GM23338 (cell line): ENCODE data around the gene RCCD1. TPM values are rescaled to one million over a fixed set of nuclear protein-coding genes. Genes with fewer than 3 reads are reported as not detected.

Source experiments
- ATAC-seq: fragments of 200-7000 bp; cut with Tn5 transposase; 3 replicates; pipeline ENCODE4 v1.9.1; 2020
- DNase-seq: peaks from one replicate; pipeline ENCODE4 v3.0.0-alpha.2; 2015; ENCODE audit warnings: low spot score
- H2AFZ ChIP-seq: fragments of 200-600 bp; sonication (generic); 2 replicates; pipeline ENCODE4 v1.8.0; 2016; ENCODE audit warnings: antibody characterized with exemption, mild to moderate bottlenecking, moderate library complexity
- H3F3A ChIP-seq: fragments of 200-600 bp; sonication (generic); replicated peaks from 2 replicates; pipeline ENCODE4 v1.8.0; 2017; ENCODE audit warnings: antibody characterized with exemption, mixed run types, low read depth
- H3K27ac ChIP-seq: fragments of 200-600 bp; sonication (generic); 2 replicates; pipeline ENCODE4 v1.6.1; 2016; ENCODE audit warnings: low read depth
- H3K27me3 ChIP-seq: fragments of 200-600 bp; sonication (generic); 2 replicates; pipeline ENCODE4 v1.8.0; 2016; ENCODE audit warnings: mild to moderate bottlenecking, mixed run types, moderate library complexity; ENCODE audit not compliant: insufficient read depth
- H3K36me3 ChIP-seq: fragments of 200-600 bp; sonication (generic); 2 replicates; pipeline ENCODE4 v1.8.0; 2016; ENCODE audit warnings: mild to moderate bottlenecking; ENCODE audit not compliant: insufficient read depth
- H3K4me1 ChIP-seq: fragments of 200-600 bp; sonication (generic); 2 replicates; pipeline ENCODE4 v1.8.0; 2016; ENCODE audit warnings: mild to moderate bottlenecking, moderate library complexity; ENCODE audit not compliant: insufficient read depth
- H3K4me2 ChIP-seq: fragments of 200-600 bp; sonication (generic); 2 replicates; pipeline ENCODE4 v1.7.1; 2017; ENCODE audit warnings: mixed run types
- H3K4me3 ChIP-seq: fragments of 200-600 bp; sonication (generic); 2 replicates; pipeline ENCODE4 v1.6.1; 2016; ENCODE audit warnings: mixed run types
- H3K79me2 ChIP-seq: fragments of 200-600 bp; sonication (generic); replicated peaks from 2 replicates; pipeline ENCODE4 v1.8.0; 2017; ENCODE audit warnings: mild to moderate bottlenecking; ENCODE audit not compliant: insufficient read depth
- H3K9me2 ChIP-seq: fragments of 200-600 bp; sonication (generic); 2 replicates; pipeline ENCODE4 v1.8.0; 2017; ENCODE audit not compliant: insufficient read depth
- H4K20me1 ChIP-seq: fragments of 200-600 bp; sonication (generic); replicated peaks from 2 replicates; pipeline ENCODE4 v1.8.0; 2017; ENCODE audit warnings: mild to moderate bottlenecking; ENCODE audit not compliant: insufficient read depth
- H3K27ac Mint-ChIP-seq: 2 replicates; pipeline ENCODE4 v1.8.0; 2020; ENCODE audit warnings: inconsistent platforms, mild to moderate bottlenecking, moderate library complexity, mixed read lengths
- H3K27me3 Mint-ChIP-seq: 3 replicates; pipeline ENCODE4 v1.8.0; 2022; ENCODE audit warnings: low read depth, mild to moderate bottlenecking, moderate library complexity, mixed read lengths, inconsistent platforms; ENCODE audit not compliant: insufficient read depth, poor library complexity
- H3K36me3 Mint-ChIP-seq: 3 replicates; pipeline ENCODE4 v1.8.0; 2021; ENCODE audit warnings: low read depth, mild to moderate bottlenecking, inconsistent platforms, moderate library complexity, mixed read lengths
- H3K4me1 Mint-ChIP-seq: 3 replicates; pipeline ENCODE4 v1.8.0; 2020; ENCODE audit warnings: mild to moderate bottlenecking, inconsistent platforms, mixed read lengths
- H3K4me3 Mint-ChIP-seq: 3 replicates; pipeline ENCODE4 v1.8.0; 2021; ENCODE audit warnings: moderate library complexity, mild to moderate bottlenecking, inconsistent platforms, mixed read lengths
- H3K9me3 Mint-ChIP-seq: 3 replicates; pipeline ENCODE4 v1.8.0; 2020; ENCODE audit warnings: moderate library complexity, mild to moderate bottlenecking, inconsistent platforms, mixed read lengths
- CREB1 ChIP-seq: fragments of 250-450 bp; sonication (Bioruptor Pico); IDR thresholded peaks from 2 replicates; pipeline ENCODE4 v1.5.0; 2020; ENCODE audit warnings: low read depth, mild to moderate bottlenecking, moderate library complexity
- ETS1 ChIP-seq: IDR thresholded peaks from 2 replicates; pipeline ENCODE4 v1.6.1; 2016; ENCODE audit warnings: antibody characterized with exemption
- EZH2 ChIP-seq: fragments of 200-600 bp; sonication (generic); IDR thresholded peaks from one replicate; pipeline ENCODE4 v1.8.0; 2017; ENCODE audit warnings: antibody characterized with exemption, mild to moderate bottlenecking, low read depth; ENCODE audit not compliant: unreplicated experiment
- EZH2phosphoT487 ChIP-seq: fragments of 200-600 bp; sonication (generic); IDR thresholded peaks from one replicate; pipeline ENCODE4 v1.8.1; 2018; ENCODE audit warnings: antibody characterized with exemption; ENCODE audit not compliant: unreplicated experiment
- NANOG ChIP-seq: IDR thresholded peaks from 2 replicates; pipeline ENCODE4 v1.6.1; 2016; ENCODE audit warnings: antibody characterized with exemption, borderline replicate concordance
- POLR2AphosphoS5 ChIP-seq: IDR thresholded peaks from 2 replicates; pipeline ENCODE4 v1.6.1; 2016; ENCODE audit warnings: antibody characterized with exemption, low read depth
- STAT1 ChIP-seq: IDR thresholded peaks from one replicate; pipeline ENCODE4 v1.6.1; 2016; ENCODE audit warnings: antibody characterized with exemption; ENCODE audit not compliant: unreplicated experiment
- ZNF114 ChIP-seq: fragments of 250-450 bp; sonication (Bioruptor Pico); IDR thresholded peaks from 2 replicates; pipeline ENCODE4 v1.5.0; 2020; ENCODE audit warnings: mild to moderate bottlenecking, moderate library complexity
- polyA plus RNA-seq: library from polyadenylated mRNA; unstranded; fragments of >200 nt; fragmentation: Nextera tagmentation; extraction: Ambion mirVana; gene quantifications from 2 replicates; pipeline ENCODE4 v1.2.1, GENCODE V29; 2016
- total RNA-seq: library from RNA; depleted of rRNA; stranded (reverse); fragments of >200 nt; shearing (Covaris generic); gene quantifications from 2 replicates; pipeline ENCODE4 v1.2.3, GENCODE V29; 2014
- TF ChIP-seq, protein P1 (sequence below), 2 experiments: fragments of 200-600 bp in 1 of 2; sonication (generic) in 1 of 2; conservative IDR thresholded peaks; 2 replicates each; pipeline versions ENCODE4 v1.5.1 to v1.6.1; 2016 to 2017; ENCODE audit warnings: antibody characterized with exemption in 2 of 2, low read depth in 2 of 2, mild to moderate bottlenecking in 2 of 2, moderate library complexity in 1 of 2
- TF ChIP-seq, protein P2 (sequence below): fragments of 250-450 bp; sonication (Bioruptor Pico); IDR thresholded peaks from 2 replicates; pipeline ENCODE4 v1.5.0; 2020; ENCODE audit warnings: mild to moderate bottlenecking, moderate library complexity

The RCCD1 gene
- total and polyA plus RNA-seq, 2 experiments from 2014 or later: 10.8 to 17.1 TPM

DNA sequence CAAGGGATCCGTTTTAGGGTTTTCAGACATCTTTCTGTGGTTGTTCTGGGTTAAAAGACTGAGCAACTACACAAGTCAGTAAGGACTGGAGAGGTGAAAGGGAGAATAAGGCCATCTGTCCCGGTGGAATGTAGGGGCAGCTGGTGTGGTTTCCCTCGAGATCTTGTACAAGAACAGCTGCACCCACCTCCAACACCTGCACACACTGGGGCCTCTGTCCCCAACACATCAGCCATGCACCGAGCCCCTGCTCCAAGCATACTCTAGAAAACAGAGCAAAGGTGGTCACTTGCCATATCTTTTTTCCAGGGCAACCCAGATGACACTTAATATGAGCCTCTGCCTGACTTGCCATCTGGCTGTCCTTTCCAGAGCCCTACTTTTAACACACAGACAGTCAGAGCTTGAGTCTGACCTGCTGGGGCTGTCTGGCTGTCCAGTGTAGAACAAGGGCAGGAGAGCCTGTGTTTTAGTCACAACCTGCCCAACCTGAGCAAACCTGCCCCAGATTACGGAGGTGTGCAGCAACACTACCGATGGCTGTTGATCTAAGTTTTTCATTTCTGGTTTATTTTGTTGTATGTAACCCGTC lies 39.4 kb upstream of the RCCD1 start:
- no peak for TF ChIP-seq POLR2AphosphoS5
- TF ChIP-seq ETS1: no peak
- TF ChIP-seq NANOG: no peak
- TF ChIP-seq EZH2: no peak
- TF ChIP-seq ZNF114 (CRISPR knock-in tag): no peak
- Mint-ChIP-seq H3K9me3 (no peaks in the 10 kb centered on the region), H3K27me3 (peaks cover 8% of the 10 kb centered on the region), H3K4me3 (no peak overlapping the region), H3K36me3 (peaks cover 12% of the 10 kb centered on the region), H3K27ac (peak overlapping the region; percentile 87), H3K4me1 (peaks cover 6% of the 10 kb centered on the region)
- no peaks in the 10 kb centered on the region for H3K4me1 ChIP-seq
- ATAC-seq (no peak), DNase-seq (no peak)
- no peaks in the 10 kb centered on the region for H3K79me2 ChIP-seq
- no peaks in the 10 kb centered on the region for H4K20me1 ChIP-seq
- H3K9me2 ChIP-seq: no peaks in the 10 kb centered on the region
- no peak overlapping the region for H2AFZ ChIP-seq
- H3K27me3 ChIP-seq: no peaks in the 10 kb centered on the region
- peak overlapping the region; percentile 66; the same call in 1 of the 2 replicates for H3K27ac ChIP-seq
- H3F3A ChIP-seq: no peaks in the 10 kb centered on the region
- no peaks in the 10 kb centered on the region for H3K36me3 ChIP-seq
- H3K4me2 ChIP-seq: no peak overlapping the region
- H3K4me3 ChIP-seq: no peak overlapping the region

GRCh38 chr15:90915808-90916440 lies 38.8 kb upstream of the RCCD1 start:
- H3K4me2 ChIP-seq: no peak overlapping the region
- peaks cover 8% of the 10 kb centered on the region for H3K27me3 Mint-ChIP-seq
- peaks cover 6% of the 10 kb centered on the region for H3K4me1 Mint-ChIP-seq
- no peaks in the 10 kb centered on the region for H3K36me3 ChIP-seq
- DNase-seq (peak; percentile 25), ATAC-seq (peak; percentile 52)
- H3K27me3 ChIP-seq: no peaks in the 10 kb centered on the region
- H3K4me3 Mint-ChIP-seq: no peak overlapping the region
- no peaks in the 10 kb centered on the region for H3K4me1 ChIP-seq
- H3K27ac ChIP-seq: peak overlapping the region; percentile 66; the same call in 1 of the 2 replicates
- no peaks in the 10 kb centered on the region for H3K9me2 ChIP-seq
- no peaks in the 10 kb centered on the region for H3K9me3 Mint-ChIP-seq
- peak overlapping the region; percentile 87 for H3K27ac Mint-ChIP-seq
- no peaks in the 10 kb centered on the region for H4K20me1 ChIP-seq
- no peak overlapping the region for H3K4me3 ChIP-seq
- H3F3A ChIP-seq: no peaks in the 10 kb centered on the region
- no peaks in the 10 kb centered on the region for H3K79me2 ChIP-seq
- no peak overlapping the region for H2AFZ ChIP-seq
- peaks cover 12% of the 10 kb centered on the region for H3K36me3 Mint-ChIP-seq
- TF ChIP-seq, protein P1, sequence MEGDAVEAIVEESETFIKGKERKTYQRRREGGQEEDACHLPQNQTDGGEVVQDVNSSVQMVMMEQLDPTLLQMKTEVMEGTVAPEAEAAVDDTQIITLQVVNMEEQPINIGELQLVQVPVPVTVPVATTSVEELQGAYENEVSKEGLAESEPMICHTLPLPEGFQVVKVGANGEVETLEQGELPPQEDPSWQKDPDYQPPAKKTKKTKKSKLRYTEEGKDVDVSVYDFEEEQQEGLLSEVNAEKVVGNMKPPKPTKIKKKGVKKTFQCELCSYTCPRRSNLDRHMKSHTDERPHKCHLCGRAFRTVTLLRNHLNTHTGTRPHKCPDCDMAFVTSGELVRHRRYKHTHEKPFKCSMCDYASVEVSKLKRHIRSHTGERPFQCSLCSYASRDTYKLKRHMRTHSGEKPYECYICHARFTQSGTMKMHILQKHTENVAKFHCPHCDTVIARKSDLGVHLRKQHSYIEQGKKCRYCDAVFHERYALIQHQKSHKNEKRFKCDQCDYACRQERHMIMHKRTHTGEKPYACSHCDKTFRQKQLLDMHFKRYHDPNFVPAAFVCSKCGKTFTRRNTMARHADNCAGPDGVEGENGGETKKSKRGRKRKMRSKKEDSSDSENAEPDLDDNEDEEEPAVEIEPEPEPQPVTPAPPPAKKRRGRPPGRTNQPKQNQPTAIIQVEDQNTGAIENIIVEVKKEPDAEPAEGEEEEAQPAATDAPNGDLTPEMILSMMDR (conservative IDR thresholded peaks at IDR 0.05; ENCODE audit: low read depth in 2 of 2): no peak
- TF ChIP-seq CREB1 (CRISPR knock-in tag) (no peak), EZH2phosphoT487 (no peak), STAT1 (no peak), EZH2 (no peak)
- TF ChIP-seq, protein P2, sequence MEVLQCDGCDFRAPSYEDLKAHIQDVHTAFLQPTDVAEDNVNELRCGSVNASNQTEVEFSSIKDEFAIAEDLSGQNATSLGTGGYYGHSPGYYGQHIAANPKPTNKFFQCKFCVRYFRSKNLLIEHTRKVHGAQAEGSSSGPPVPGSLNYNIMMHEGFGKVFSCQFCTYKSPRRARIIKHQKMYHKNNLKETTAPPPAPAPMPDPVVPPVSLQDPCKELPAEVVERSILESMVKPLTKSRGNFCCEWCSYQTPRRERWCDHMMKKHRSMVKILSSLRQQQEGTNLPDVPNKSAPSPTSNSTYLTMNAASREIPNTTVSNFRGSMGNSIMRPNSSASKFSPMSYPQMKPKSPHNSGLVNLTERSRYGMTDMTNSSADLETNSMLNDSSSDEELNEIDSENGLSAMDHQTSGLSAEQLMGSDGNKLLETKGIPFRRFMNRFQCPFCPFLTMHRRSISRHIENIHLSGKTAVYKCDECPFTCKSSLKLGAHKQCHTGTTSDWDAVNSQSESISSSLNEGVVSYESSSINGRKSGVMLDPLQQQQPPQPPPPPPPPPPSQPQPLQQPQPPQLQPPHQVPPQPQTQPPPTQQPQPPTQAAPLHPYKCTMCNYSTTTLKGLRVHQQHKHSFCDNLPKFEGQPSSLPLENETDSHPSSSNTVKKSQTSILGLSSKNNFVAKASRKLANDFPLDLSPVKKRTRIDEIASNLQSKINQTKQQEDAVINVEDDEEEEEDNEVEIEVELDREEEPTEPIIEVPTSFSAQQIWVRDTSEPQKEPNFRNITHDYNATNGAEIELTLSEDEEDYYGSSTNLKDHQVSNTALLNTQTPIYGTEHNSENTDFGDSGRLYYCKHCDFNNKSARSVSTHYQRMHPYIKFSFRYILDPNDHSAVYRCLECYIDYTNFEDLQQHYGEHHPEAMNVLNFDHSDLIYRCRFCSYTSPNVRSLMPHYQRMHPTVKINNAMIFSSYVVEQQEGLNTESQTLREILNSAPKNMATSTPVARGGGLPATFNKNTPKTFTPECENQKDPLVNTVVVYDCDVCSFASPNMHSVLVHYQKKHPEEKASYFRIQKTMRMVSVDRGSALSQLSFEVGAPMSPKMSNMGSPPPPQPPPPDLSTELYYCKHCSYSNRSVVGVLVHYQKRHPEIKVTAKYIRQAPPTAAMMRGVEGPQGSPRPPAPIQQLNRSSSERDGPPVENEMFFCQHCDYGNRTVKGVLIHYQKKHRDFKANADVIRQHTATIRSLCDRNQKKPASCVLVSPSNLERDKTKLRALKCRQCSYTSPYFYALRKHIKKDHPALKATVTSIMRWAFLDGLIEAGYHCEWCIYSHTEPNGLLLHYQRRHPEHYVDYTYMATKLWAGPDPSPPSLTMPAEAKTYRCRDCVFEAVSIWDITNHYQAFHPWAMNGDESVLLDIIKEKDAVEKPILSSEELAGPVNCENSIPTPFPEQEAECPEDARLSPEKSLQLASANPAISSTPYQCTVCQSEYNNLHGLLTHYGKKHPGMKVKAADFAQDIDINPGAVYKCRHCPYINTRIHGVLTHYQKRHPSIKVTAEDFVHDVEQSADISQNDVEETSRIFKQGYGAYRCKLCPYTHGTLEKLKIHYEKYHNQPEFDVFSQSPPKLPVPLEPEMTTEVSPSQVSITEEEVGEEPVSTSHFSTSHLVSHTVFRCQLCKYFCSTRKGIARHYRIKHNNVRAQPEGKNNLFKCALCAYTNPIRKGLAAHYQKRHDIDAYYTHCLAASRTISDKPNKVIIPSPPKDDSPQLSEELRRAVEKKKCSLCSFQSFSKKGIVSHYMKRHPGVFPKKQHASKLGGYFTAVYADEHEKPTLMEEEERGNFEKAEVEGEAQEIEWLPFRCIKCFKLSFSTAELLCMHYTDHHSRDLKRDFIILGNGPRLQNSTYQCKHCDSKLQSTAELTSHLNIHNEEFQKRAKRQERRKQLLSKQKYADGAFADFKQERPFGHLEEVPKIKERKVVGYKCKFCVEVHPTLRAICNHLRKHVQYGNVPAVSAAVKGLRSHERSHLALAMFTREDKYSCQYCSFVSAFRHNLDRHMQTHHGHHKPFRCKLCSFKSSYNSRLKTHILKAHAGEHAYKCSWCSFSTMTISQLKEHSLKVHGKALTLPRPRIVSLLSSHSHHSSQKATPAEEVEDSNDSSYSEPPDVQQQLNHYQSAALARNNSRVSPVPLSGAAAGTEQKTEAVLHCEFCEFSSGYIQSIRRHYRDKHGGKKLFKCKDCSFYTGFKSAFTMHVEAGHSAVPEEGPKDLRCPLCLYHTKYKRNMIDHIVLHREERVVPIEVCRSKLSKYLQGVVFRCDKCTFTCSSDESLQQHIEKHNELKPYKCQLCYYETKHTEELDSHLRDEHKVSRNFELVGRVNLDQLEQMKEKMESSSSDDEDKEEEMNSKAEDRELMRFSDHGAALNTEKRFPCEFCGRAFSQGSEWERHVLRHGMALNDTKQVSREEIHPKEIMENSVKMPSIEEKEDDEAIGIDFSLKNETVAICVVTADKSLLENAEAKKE (CRISPR knock-in tag): no peak
